Stimulated activated CD4-positive, alpha-beta T cell treated with anti-CD3 and anti-CD28 coated beads, Interleukin-15, amount 100 ng/mL, for 24 hours (primary cell): Measurements from ENCODE around the gene DRICH1.
"Not testable (repeated sequence)": the region's sequence is repeated elsewhere in the genome, so short reads cannot be mapped to it uniquely, and the experiment has no call there.

Experiments
- DNase-seq: peaks from one replicate; pipeline ENCODE4 v3.0.0-alpha.2; 2020

DRICH1 gene

DNA sequence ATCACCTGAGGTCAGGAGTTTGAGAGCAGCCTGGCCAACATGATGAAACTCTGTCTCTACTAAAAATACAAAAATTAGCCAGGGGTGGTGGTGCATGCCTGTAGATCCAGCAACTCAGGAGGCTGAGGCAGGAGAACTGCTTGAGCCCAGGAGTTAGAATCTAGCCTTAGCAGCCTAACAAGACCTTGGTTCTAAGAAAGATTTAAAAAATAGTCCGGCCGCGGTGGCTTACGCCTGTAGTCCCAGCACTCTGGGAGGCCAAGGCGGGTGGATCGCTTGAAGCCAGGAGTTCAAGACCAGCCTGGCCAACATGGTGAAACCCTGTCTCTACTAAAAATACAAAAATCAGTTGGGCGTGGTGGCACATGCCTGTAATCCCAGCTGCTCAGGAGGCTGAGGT is 14.4 kb upstream of the DRICH1 start:
- not testable (repeated sequence) for DNase-seq

DNA sequence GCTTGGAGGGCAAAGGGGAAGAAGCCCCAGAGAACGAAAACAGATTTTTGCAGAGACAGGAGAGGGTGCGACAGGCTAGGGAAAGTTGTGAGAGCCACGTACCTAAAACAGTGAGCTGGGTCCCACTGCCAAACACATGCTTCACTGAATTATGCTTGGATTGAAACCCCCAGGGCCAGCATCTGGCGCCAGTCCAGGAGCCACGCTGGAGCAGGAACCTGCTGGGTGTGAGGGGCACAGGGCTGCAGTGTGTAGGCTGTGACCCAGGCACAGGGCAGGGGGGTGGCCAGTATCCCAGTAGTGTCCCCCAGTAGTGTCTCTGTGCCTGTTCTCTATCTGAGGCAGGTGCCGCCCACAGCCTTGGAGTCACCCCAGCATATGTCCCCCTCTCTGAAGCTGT is 8.1 kb upstream of the DRICH1 start:
- DNase-seq, result not testable (repeated sequence)

GRCh38 chr22:23639661-23640060 is 7.5 kb upstream of the DRICH1 start:
- DNase-seq, result no peak

DNA sequence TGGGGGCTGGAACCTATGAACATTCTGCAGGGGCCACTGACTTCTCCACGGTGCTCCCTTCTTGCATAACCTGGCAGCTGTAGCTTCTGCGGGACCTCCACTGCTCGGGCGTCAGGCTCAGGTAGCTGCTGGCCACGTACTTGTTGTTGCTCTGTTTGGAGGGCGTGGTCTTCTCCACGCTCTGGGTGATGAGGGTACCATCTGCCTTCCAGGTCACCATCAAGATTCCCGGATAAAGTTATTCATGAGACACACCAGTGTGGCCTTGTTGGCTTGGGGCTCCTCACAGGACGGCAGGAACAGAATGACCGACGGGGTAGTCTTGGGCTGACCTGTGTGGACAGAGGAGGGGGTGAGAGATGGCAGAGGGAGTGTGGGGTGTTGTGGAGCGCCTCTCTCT is 6.5 kb upstream of the DRICH1 start:
- DNase-seq, result no peak

DNA sequence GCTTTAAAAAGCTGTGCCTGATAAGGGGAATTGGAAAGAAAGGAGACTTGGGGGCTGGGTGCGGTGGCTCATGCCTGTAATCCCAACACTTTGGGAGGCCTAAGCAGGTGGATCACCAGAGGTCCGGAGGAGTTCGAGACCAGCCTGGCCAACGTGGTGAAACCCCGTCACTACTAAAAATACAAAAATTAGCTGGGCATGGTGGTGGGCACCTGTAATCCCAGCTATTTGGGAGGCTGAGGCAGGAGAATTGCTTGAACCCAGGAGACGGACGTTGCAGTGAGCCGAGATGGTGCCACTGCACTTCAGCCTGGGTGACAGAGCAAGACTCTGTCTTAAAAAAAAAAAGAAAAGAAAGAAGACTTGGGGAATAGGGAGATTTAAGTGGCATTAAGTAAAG is 3.2 kb upstream of the DRICH1 start:
- not testable (repeated sequence) for DNase-seq

DNA sequence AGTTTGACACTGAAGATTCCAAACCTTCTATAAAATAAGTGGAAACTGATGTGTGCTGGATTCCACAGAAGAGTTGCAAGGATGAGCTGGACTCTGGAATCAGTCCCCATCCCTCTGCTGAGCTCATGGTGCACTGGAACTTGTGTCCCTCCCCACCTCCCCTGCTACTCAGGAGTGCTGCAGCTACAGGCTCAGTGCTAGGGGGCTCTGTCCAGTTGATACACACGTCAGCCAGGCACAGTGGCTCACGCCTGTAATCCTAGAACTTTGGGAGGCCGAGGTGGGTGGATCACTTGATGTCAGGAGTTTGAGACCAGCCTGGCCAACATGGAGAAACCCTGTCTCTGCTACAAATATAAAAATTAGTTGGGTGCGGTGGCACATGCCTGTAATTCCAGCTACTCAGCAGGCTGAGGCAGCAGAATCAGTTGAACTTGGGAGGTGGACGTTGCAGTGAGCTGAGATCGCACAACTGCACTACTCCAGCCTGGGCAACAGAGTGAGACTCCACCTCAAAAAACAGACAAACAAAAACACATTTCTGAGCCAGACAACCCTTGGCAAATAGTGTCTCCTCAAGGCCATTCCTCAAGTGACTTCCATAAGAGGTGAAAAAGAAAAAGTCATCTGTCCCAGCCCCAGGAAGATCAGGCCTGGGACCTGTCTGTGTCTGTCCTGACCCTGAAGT is 3.9 kb downstream of the DRICH1 start:
- DNase-seq, result not testable (repeated sequence)

- DNase-seq, result peak; percentile 71
These were observed 4.6 kb downstream of the DRICH1 start for GRCh38 chr22:23627401-23628055.

DNA sequence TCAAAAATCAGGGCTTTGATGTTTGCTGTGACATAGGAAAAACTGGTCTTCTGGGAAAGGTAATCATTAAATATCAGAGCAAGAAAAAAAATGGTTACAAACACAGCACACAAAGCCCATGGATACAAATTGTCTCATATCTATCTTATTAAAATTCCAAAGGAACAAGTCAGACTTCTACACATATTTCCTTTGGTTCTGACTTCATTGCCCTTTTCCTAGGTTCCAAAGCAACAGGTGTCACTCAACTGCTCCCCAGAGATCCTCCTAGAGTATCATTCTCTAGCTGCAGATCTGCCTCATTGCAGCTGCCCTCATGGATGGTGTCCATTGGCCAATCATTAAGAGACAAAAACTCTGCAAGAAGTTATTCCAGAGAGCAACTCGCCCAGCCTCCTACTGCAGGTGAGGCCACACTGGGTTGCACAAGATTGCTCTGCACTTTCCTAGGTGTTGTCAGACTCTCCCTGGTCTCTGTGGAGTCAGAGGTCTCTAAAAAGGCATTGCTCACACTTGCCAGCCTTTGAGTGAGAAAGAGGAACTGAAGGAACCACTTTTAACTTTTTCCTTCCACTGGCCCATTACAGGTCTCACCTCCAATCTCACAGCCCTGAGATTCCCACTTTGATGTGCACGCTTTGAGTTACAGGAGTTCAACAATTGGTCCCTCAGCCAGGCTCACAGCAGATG is 5.7 kb downstream of the DRICH1 start:
- DNase-seq, result no peak

GRCh38 chr22:23622634-23623033 is 9.5 kb downstream of the DRICH1 start:
- no peak for DNase-seq

GRCh38 chr22:23621916-23622315 is 10.2 kb downstream of the DRICH1 start:
- DNase-seq, result not testable (repeated sequence)

DNA sequence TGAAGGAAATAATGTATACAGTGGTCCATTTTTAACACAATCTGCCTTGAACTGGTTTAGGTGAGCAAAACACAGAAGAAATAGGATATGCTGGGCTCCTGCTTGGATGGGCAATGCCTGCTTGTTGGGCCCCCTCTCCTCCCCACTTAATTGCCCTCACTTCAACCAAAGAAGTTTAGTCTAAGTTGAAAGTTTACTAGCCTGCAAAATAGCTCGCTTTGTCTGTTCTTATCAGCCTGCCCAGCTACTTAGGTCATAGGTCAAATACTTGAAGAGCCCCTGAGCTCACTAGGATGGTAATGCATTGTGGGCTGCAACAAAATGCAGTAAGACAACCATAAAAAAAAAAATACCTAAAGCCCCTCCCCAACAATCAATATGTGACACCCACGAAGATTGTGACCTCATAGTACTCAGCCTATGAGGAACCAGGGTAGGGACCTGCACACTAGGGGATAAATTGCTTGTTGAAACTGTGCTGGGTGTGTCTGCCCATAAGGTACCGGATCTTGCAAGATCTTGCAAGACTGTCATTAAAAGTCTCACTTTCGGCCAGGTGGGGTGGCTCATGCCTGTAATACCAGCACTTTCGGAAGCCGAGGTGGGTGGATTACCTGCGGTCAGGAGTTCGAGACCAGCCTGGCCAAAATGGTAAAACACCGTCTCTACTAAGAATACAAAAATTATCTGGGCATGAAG is 10.9 kb downstream of the DRICH1 start:
- DNase-seq, result no peak

GRCh38 chr22:23613193-23613972 is 18.7 kb downstream of the DRICH1 start:
- DNase-seq, result no peak

GRCh38 chr22:23609983-23610781 is 21.9 kb downstream of the DRICH1 start:
- no peak for DNase-seq

DNA sequence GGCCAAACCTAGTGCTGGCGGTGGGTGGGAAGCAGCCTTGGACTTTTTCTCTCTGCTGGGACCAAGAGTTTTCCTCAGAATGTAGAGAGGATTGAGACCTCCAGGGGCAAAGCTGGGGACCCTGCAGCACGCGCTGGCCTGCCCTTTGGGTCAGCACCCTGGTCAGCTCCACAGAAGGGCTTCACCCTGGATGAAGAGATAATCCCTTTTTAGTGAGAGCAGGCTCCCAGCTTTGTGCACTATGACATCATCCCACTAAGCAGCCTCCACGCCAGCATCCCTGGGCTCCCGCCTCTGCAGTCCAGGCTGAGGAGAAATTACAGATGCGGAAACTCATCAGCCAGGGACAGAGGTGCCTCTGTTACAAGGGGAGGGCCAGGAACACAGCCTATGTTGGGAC is 23.5 kb downstream of the DRICH1 start:
- DNase-seq, result no peak

- DNase-seq, result no peak
These were observed 25.7 kb downstream of the DRICH1 start for GRCh38 chr22:23606204-23607131.

DNA sequence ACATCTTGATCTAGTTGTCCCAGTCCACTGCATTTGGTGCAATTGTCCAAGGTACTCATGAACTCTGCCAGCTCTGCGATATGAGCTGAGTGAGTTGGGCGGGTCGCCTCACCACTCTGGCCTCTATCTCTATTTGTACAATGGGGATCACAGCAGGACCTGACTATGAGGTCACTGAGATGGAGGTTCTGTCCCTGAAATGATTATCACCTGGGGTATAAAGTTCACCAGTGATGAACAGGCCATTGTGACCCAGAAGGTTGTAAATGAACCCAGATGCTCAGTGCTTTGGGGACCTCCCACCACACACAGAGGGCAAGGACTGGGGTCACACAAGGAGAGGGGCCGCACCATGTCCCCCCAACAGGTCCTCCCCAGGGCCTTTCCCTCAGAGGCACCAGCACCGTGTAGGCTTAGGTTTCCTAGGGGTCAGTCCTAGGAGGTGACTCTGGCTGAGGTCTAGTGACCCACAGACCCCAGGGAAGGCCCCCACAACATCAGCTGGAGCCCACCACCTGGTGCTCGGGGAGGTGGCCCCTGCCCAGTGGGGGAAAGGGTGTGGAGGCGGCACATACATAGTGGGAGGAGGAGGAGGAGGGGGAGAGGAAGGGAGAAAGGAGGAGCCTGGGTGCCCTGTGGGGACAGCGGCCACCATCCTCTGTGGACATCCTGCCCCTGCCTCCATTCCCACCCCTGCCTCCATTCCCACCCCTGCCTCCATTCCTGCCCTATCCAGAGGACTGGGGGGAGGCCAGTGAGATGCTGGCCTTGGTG is 27.0 kb downstream of the DRICH1 start:
- no peak for DNase-seq

- no peak for DNase-seq
These were observed 28.9 kb downstream of the DRICH1 start for GRCh38 chr22:23603266-23603665.

DNA sequence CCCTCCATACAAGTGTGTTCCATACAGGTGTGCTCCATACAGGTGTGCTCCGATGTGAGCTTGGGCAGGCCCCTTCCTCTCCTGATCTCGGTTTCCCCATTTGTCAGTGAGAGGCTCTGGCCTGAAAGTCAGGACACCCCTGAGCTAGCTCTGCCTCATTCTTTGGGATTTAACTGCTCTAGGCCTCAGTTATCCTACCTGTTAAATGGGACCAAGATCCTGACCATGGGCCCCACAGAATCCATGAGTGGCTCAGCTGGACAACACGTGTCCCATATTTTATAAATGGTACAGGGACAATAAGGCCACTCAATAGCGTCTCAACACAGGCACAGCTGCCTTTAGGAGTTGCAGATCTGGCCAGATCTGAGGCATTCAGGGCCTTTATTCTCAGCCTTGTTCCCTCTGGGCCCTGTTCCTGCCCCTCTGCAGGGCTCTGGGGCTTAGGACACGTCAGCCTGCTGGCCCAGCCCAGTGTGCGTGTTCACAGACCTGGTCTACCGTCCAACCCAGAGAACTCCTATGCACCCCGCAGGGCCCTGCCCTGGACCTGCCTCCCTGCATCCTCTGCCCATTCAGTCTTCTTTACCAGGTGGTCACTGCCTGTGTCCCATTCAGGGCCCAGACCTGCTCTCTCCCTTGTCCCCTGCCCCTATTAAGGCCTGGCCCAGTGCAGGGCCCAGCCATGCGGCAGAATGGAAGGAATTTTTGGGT is 33.2 kb downstream of the DRICH1 start:
- DNase-seq, result no peak
